NCI-H1694 (cell line): Measurements from ENCODE around the gene KLF13.

Experiments
- DNase-seq: peaks from one replicate; lab custom pipeline; 2025; lab: John Stamatoyannopoulos, UW

Gene KLF13

GRCh38 chr15:31300208-31300661, 26.4 kb upstream of the KLF13 start:
- DNase-seq = no peak

GRCh38 chr15:31300981-31301672, 25.5 kb upstream of the KLF13 start:
- DNase-seq = no peak

GRCh38 chr15:31301673-31301990, 25.0 kb upstream of the KLF13 start:
- DNase-seq = no peak

GRCh38 chr15:31302029-31302657, 24.5 kb upstream of the KLF13 start:
- DNase-seq = no peak

GRCh38 chr15:31302778-31303725, 23.6 kb upstream of the KLF13 start:
- no peak for DNase-seq

GRCh38 chr15:31303726-31304648, 22.6 kb upstream of the KLF13 start:
- DNase-seq = no peak

GRCh38 chr15:31304751-31305365, 21.8 kb upstream of the KLF13 start:
- no peak for DNase-seq

- no peak for DNase-seq
Observed at GRCh38 chr15:31305375-31305774, 21.3 kb upstream of the KLF13 start.

- no peak for DNase-seq
Observed at GRCh38 chr15:31305796-31306425, 20.7 kb upstream of the KLF13 start.

GRCh38 chr15:31306426-31307269, 20.0 kb upstream of the KLF13 start:
- DNase-seq = no peak

- DNase-seq = no peak
Observed at GRCh38 chr15:31307270-31308184, 19.1 kb upstream of the KLF13 start.

GRCh38 chr15:31308185-31308639, 18.4 kb upstream of the KLF13 start:
- DNase-seq = no peak

- no peak for DNase-seq
Observed at GRCh38 chr15:31309893-31310606, 16.6 kb upstream of the KLF13 start.

- no peak for DNase-seq
Observed at GRCh38 chr15:31311735-31312619, 14.7 kb upstream of the KLF13 start.

- DNase-seq = no peak
Observed at GRCh38 chr15:31313223-31313622, 13.4 kb upstream of the KLF13 start.

- no peak for DNase-seq
Observed at GRCh38 chr15:31314380-31314779, 12.3 kb upstream of the KLF13 start.
